K562 (cell line): ENCODE measurements around the gene HOXB8. TPM values are rescaled to one million over a fixed set of nuclear protein-coding genes. Genes with fewer than 3 reads are reported as not detected.

Experiments used
- ATAC-seq: fragments of 200-7000 bp; cut with Tn5 transposase; 3 replicates; pipeline ENCODE4 v1.9.1; 2020; ENCODE audit warnings: moderate library complexity
- BruUV-seq: library from RNA; stranded (reverse); fragments of 400-500 nt; replicated peaks from 2 replicates; lab custom pipeline; 2021; lab: Mats Ljungman, UMichigan
- CTCF ChIA-PET: fragments of 300-600 bp; formaldehyde crosslinking; extraction: SDS; loops from one replicate; lab custom pipeline; 2021; ENCODE audit warnings: low intra/inter-chr PET ratio; lab: Yijun Ruan, JAX
- POLR2A ChIA-PET: fragments of 300-600, 350-650 bp; sonication (Branson Sonifier 250); formaldehyde crosslinking; extraction: SDS; loops from one replicate; lab custom pipeline; 2021; ENCODE audit warnings: antibody characterized with exemption, inconsistent platforms; lab: Yijun Ruan, JAX
- DNase-seq, 4 experiments: peaks; one replicate each; pipeline versions ENCODE4 v3.0.0 to v3.0.0-alpha.2; 2011 to 2018; ENCODE audit warnings: low spot score in 3 of 4, mixed read lengths in 3 of 4; ENCODE audit errors: extremely low read depth in 1 of 4
- FAIRE-seq: peaks from 2 replicates; lab custom pipeline; 2011; peaks lifted over from hg19 to GRCh38; lab: Jason Lieb, UNC
- H2AFZ ChIP-seq: 2 replicates; pipeline ENCODE4 v1.6.0; 2011; ENCODE audit warnings: low read depth, low read length, control low read depth, inconsistent platforms
- H3K27ac ChIP-seq: fragments of 200-600 bp; 3 replicates; pipeline ENCODE4 v1.8.0; 2011; ENCODE audit warnings: low read depth, mild to moderate bottlenecking, control low read depth, inconsistent platforms, low read length, moderate library complexity, mixed read lengths; ENCODE audit errors: extremely low read depth
- H3K27me3 ChIP-seq, 2 experiments: fragments of 300-600 bp in 1 of 2; 2 replicates in 1 of 2; 3 replicates in 1 of 2; pipeline versions ENCODE4 v1.6.0 to v1.8.0; 2011; ENCODE audit warnings: inconsistent platforms in 2 of 2, low read length in 2 of 2, mild to moderate bottlenecking in 1 of 2, mixed read lengths in 1 of 2, moderate library complexity in 1 of 2; ENCODE audit not compliant: control insufficient read depth in 2 of 2, insufficient read depth in 2 of 2
- H3K36me3 ChIP-seq: fragments of 300-600 bp; 3 replicates; pipeline ENCODE4 v1.8.0; 2011; ENCODE audit warnings: mild to moderate bottlenecking, low read length, inconsistent platforms; ENCODE audit not compliant: control insufficient read depth, insufficient read depth
- H3K4me1 ChIP-seq, 2 experiments: fragments of 200-600 bp in 1 of 2; replicated peaks in 1 of 2; 2 replicates in 1 of 2; 3 replicates in 1 of 2; pipeline versions ENCODE4 v1.5.1 to v1.8.0; 2011; ENCODE audit warnings: inconsistent platforms in 2 of 2, low read length in 2 of 2, mild to moderate bottlenecking in 1 of 2, mixed read lengths in 1 of 2, moderate library complexity in 1 of 2; ENCODE audit not compliant: control insufficient read depth in 2 of 2, insufficient read depth in 2 of 2
- H3K4me2 ChIP-seq: 2 replicates; pipeline ENCODE4 v1.6.1; 2011; ENCODE audit warnings: low read length, control low read depth, inconsistent platforms, mixed read lengths; ENCODE audit not compliant: insufficient read depth
- H3K4me3 ChIP-seq: fragments of 200-600 bp; sonication (generic), shearing (Covaris generic); 2 replicates; pipeline ENCODE4 v1.5.1; 2016; ENCODE audit warnings: control low read depth, inconsistent platforms
- H3K79me2 ChIP-seq: fragments of 200-600 bp; 3 replicates; pipeline ENCODE4 v1.8.0; 2011; ENCODE audit warnings: low read length, inconsistent platforms; ENCODE audit not compliant: control insufficient read depth, insufficient read depth
- H3K9ac ChIP-seq, 2 experiments: 2 replicates each; pipeline versions ENCODE4 v1.6.0 to v1.6.1; 2011; ENCODE audit warnings: low read depth in 2 of 2, low read length in 2 of 2, control low read depth in 1 of 2, inconsistent platforms in 1 of 2, mild to moderate bottlenecking in 1 of 2, mixed read lengths in 1 of 2; ENCODE audit not compliant: insufficient read depth in 1 of 2
- H3K9me1 ChIP-seq: one replicate; pipeline ENCODE4 v1.6.0; 2011; ENCODE audit warnings: inconsistent platforms, mild to moderate bottlenecking, low read length, moderate library complexity; ENCODE audit not compliant: control insufficient read depth, insufficient read depth
- H3K9me3 ChIP-seq: replicated peaks from 2 replicates; pipeline ENCODE4 v1.5.1; 2011; ENCODE audit warnings: low read depth, low read length, inconsistent platforms; ENCODE audit not compliant: control insufficient read depth, insufficient read depth
- H4K20me1 ChIP-seq: replicated peaks from 2 replicates; pipeline ENCODE4 v1.6.1; 2011; ENCODE audit warnings: low read length, inconsistent platforms, mixed read lengths; ENCODE audit not compliant: control insufficient read depth, insufficient read depth
- ATF7 ChIP-seq: fragments of 450-650 bp; IDR thresholded peaks from 2 replicates; pipeline ENCODE4 v1.7.1; 2014; ENCODE audit warnings: mild to moderate bottlenecking, moderate library complexity
- BCL6 ChIP-seq: fragments of 250-450 bp; sonication (Bioruptor Pico); IDR thresholded peaks from 2 replicates; pipeline ENCODE4 v1.4.0; 2020
- BDP1 ChIP-seq: IDR thresholded peaks from 3 replicates; pipeline ENCODE4 v1.6.1; 2011; ENCODE audit not compliant: insufficient read length, insufficient read depth
- C11orf30 ChIP-seq: fragments of 450-650 bp; IDR thresholded peaks from 2 replicates; pipeline ENCODE4 v1.6.1; 2016; ENCODE audit warnings: low read depth, mild to moderate bottlenecking
- CBFB ChIP-seq: sonication (generic); formaldehyde crosslinking; IDR thresholded peaks from 2 replicates; pipeline ENCODE4 v1.4.0; 2020; ENCODE audit warnings: mild to moderate bottlenecking, missing genetic modification reagents
- EHMT2 ChIP-seq: fragments of 450-650 bp; IDR thresholded peaks from 2 replicates; pipeline ENCODE4 v1.6.1; 2018; ENCODE audit warnings: antibody characterized with exemption
- ELF4 ChIP-seq: fragments of 450-650 bp; formaldehyde crosslinking; IDR thresholded peaks from 2 replicates; pipeline ENCODE4 v1.4.0; 2022; ENCODE audit warnings: missing genetic modification characterization
- ETV6 ChIP-seq, 3 experiments: fragments of 150-350 bp in 1 of 3; sonication (generic) in 1 of 3; formaldehyde crosslinking in 1 of 3; IDR thresholded peaks; 2 replicates each; pipeline versions ENCODE4 v1.6.1 to v1.8.0; 2014 to 2022; ENCODE audit warnings: borderline replicate concordance in 2 of 3, low read depth in 2 of 3, antibody characterized with exemption in 1 of 3, low read length in 1 of 3, mild to moderate bottlenecking in 1 of 3, missing genetic modification reagents in 1 of 3
- GABPB2 ChIP-seq: fragments of 250-450 bp; sonication (Bioruptor Pico); conservative IDR thresholded peaks from 2 replicates; pipeline ENCODE4 v1.5.1; 2021; ENCODE audit warnings: mild to moderate bottlenecking
- ILK ChIP-seq: fragments of 450-650 bp; IDR thresholded peaks from 2 replicates; pipeline ENCODE4 v1.6.1; 2016; ENCODE audit warnings: missing genetic modification characterization, low read depth, mild to moderate bottlenecking, missing compliant biosample characterization, moderate library complexity, borderline replicate concordance
- KLF6 ChIP-seq: fragments of 250-450 bp; sonication (Bioruptor Pico); IDR thresholded peaks from 2 replicates; pipeline ENCODE4 v1.4.0; 2020; ENCODE audit warnings: mild to moderate bottlenecking, moderate library complexity, borderline replicate concordance
- MAFK ChIP-seq: IDR thresholded peaks from 2 replicates; pipeline ENCODE4 v1.6.1; 2011; ENCODE audit warnings: low read length, improper control_type of control experiment
- MCM7 ChIP-seq, 2 experiments: fragments of 450-650 bp; IDR thresholded peaks; 2 replicates each; pipeline ENCODE4 v1.6.1; 2016 to 2018
- NR3C1 ChIP-seq: sonication (generic); formaldehyde crosslinking; IDR thresholded peaks from 2 replicates; pipeline ENCODE4 v1.8.1; 2022; ENCODE audit warnings: missing genetic modification reagents
- POLR2G ChIP-seq: fragments of 200-400 bp; formaldehyde crosslinking; IDR thresholded peaks from 2 replicates; pipeline ENCODE4 v1.6.1; 2017; ENCODE audit warnings: low read depth, mild to moderate bottlenecking, antibody characterized with exemption, low read length, moderate library complexity
- SMAD1 ChIP-seq: fragments of 150-350 bp; IDR thresholded peaks from 2 replicates; pipeline ENCODE4 v1.6.1; 2014; ENCODE audit warnings: low read length, low read depth; ENCODE audit not compliant: partially characterized antibody
- STAT5B ChIP-seq: fragments of 250-450 bp; sonication (Bioruptor Pico); IDR thresholded peaks from 2 replicates; pipeline ENCODE4 v1.8.0; 2021; ENCODE audit warnings: mild to moderate bottlenecking, inconsistent platforms
- WGBS: fragments of 100-300 bp; shearing (Covaris generic); methylation state at CpG from one replicate; pipeline ENCODE4 v1.1.6; 2016; ENCODE audit warnings: low coverage, mixed read lengths; ENCODE audit not compliant: insufficient coverage; ENCODE audit errors: missing lambda C conversion rate; 5-methylcytosine and 5-hydroxymethylcytosine counted together
- in situ Hi-C: fragments of 300-500 bp; cut with MboI; formaldehyde crosslinking; loops from 4 replicates; pipeline ENCODE4 v1.15.0; 2018; ENCODE audit warnings: inconsistent platforms, mixed read lengths
- intact Hi-C: fragments of 100-400 bp; cut with micrococcal nuclease; formaldehyde crosslinking; loops from 2 replicates; pipeline ENCODE4 v1.14.2; 2022
- polyA plus RNA-seq, 8 experiments: library from polyadenylated mRNA; depleted of rRNA in 4 of 8; stranded (reverse) in 5 of 8; unstranded in 3 of 8; fragments of >200 nt; fragmentation: Nextera tagmentation in 2 of 8; fragmentation: Illumina TruSeq in 1 of 8; extraction: Ambion mirVana in 2 of 8; extraction: Trizol in 1 of 8; gene quantifications; 2 replicates each; pipeline versions ENCODE4 v1.2.1 to v1.2.3, GENCODE V29; 2011 to 2014; ENCODE audit warnings: inconsistent platforms in 1 of 8, missing spikeins in 1 of 8
- total RNA-seq, 7 experiments: library from RNA; depleted of rRNA in 6 of 7; stranded (reverse); fragments of >200 nt in 6 of 7; fragmentation: Illumina TruSeq in 2 of 7; extraction: Trizol in 2 of 7; gene quantifications; 2 replicates each; pipeline versions ENCODE4 v1.2.1 to v1.2.3, GENCODE V29; 2011 to 2021; ENCODE audit warnings: low replicate concordance in 1 of 7

The HOXB8 gene
- total and polyA plus RNA-seq, 9 of the 15 experiments (the other 6 are each of a cell fraction or from before 2014, with no cell fraction given), result 0.52 to 23.8 (median 3.6) TPM

- no peak overlapping the region for H3K27ac ChIP-seq
- H3K9ac ChIP-seq, result no peak overlapping the region; a peak in 1 of 4 replicates
- H3K4me2 ChIP-seq, result no peak overlapping the region
- no peaks in the 10 kb centered on the region for H3K27me3 ChIP-seq
- peaks cover 96% of the 10 kb centered on the region; the same call in 2 of the 3 replicates for H3K36me3 ChIP-seq
- WGBS, result 92% methylated on average over 2 of the region's 3 CpGs
- ATAC-seq (no peak), FAIRE-seq (no peak), DNase-seq (no peak)
- POLR2A ChIA-PET, result interaction anchor here (1.7 kb wide), 1 partner anchor 21 kb away, joined by 8 read pairs; no protein-coding TSS in a partner anchor
- CTCF ChIA-PET, result no interaction called here
- intact Hi-C loops, result no loop called here
- in situ Hi-C loops, result no loop called here
- no peaks in the 10 kb centered on the region; the same call in 1 of the 2 replicates for H4K20me1 ChIP-seq
- peaks cover 39 to 50% of the 10 kb centered on the region in 2 experiments for H3K4me1 ChIP-seq
- no peak overlapping the region for H2AFZ ChIP-seq
- H3K9me1 ChIP-seq, result no peaks in the 10 kb centered on the region
- TF ChIP-seq BDP1, result no peak
- no peak for TF ChIP-seq ELF4 (CRISPR knock-in tag)
- no peak for TF ChIP-seq ATF7
- no peak for TF ChIP-seq NR3C1 (CRISPR knock-in tag)
- peaks cover 82% of the 10 kb centered on the region for H3K79me2 ChIP-seq
- no peaks in the 10 kb centered on the region for H3K9me3 ChIP-seq
- no TSS peak for BruUV-seq
- no peak overlapping the region for H3K4me3 ChIP-seq
Measured at GRCh38 chr17:48569240-48569582, 45.9 kb downstream of the HOXB8 start.

- Histone ChIP-seq H4K20me1 (no peaks in the 10 kb centered on the region; the same call in 1 of the 2 replicates), H3K4me3 (no peak overlapping the region), H3K9me1 (no peaks in the 10 kb centered on the region), H3K9me3 (no peaks in the 10 kb centered on the region), H2AFZ (no peak overlapping the region), H3K4me1 (peaks cover 37 to 44% of the 10 kb centered on the region in 2 experiments), H3K79me2 (peaks cover 77% of the 10 kb centered on the region), H3K27ac (no peak overlapping the region), H3K9ac (0 out of 4 replicates have a peak overlapping the region, but pooled peaks of 1 of the 2 experiments have one; percentile 7), H3K4me2 (no peak overlapping the region), H3K27me3 (no peaks in the 10 kb centered on the region), H3K36me3 (peaks cover 94% of the 10 kb centered on the region; the same call in 2 of the 3 replicates)
- ChIA-PET CTCF (no interaction called here), POLR2A (interaction anchor here (0.5 to 3.9 kb wide), 4 partner anchors 11 to 1220 kb away, joined by 3 to 21 read pairs (median 4); no protein-coding TSS in a partner anchor)
- no TSS peak for BruUV-seq
- FAIRE-seq (no peak), DNase-seq (no peak), ATAC-seq (no peak)
- in situ Hi-C loops, result no loop called here
- 91% methylated on average over 32 of the region's 33 CpGs for WGBS
- intact Hi-C loops, result no loop called here
- TF ChIP-seq MAFK (peak; percentile 81), BCL6 (CRISPR knock-in tag) (no peak), C11orf30 (peak; percentile 72), GABPB2 (CRISPR knock-in tag) (no peak), STAT5B (CRISPR knock-in tag) (no peak), ETV6 (IDR thresholded peaks at IDR 0.05; ENCODE audit: borderline replicate concordance in 1 of 2, low read depth in 2 of 2, low read length in 1 of 2) (no peak), ETV6 (CRISPR knock-in tag; IDR thresholded peaks at IDR 0.05; ENCODE audit: borderline replicate concordance) (no peak), SMAD1 (no peak), MCM7 (IDR thresholded peaks at IDR 0.05) (no peak), KLF6 (CRISPR knock-in tag) (no peak), BDP1 (no peak), POLR2G (0 out of 2 replicates have a peak, but pooled peaks have one; percentile 11), CBFB (CRISPR knock-in tag) (no peak), ILK (tag) (no peak), EHMT2 (no peak)
Measured at GRCh38 chr17:48568499-48569239, 46.4 kb downstream of the HOXB8 start.
